ENCODE measurements around the gene GMNN.

The GMNN gene

GRCh38 chr6:24777227-24777626 is 2.5 kb downstream of the GMNN start:
- DNase-seq (ENCODE audit: low read depth) = no peak
- TF ChIP-seq, protein P1, sequence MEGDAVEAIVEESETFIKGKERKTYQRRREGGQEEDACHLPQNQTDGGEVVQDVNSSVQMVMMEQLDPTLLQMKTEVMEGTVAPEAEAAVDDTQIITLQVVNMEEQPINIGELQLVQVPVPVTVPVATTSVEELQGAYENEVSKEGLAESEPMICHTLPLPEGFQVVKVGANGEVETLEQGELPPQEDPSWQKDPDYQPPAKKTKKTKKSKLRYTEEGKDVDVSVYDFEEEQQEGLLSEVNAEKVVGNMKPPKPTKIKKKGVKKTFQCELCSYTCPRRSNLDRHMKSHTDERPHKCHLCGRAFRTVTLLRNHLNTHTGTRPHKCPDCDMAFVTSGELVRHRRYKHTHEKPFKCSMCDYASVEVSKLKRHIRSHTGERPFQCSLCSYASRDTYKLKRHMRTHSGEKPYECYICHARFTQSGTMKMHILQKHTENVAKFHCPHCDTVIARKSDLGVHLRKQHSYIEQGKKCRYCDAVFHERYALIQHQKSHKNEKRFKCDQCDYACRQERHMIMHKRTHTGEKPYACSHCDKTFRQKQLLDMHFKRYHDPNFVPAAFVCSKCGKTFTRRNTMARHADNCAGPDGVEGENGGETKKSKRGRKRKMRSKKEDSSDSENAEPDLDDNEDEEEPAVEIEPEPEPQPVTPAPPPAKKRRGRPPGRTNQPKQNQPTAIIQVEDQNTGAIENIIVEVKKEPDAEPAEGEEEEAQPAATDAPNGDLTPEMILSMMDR (conservative IDR thresholded peaks at IDR 0.05; ENCODE audit: low read depth, low read length) = no peak
- H3K4me3 ChIP-seq (ENCODE audit: low read depth, low read length) = no peak overlapping the region

DNA sequence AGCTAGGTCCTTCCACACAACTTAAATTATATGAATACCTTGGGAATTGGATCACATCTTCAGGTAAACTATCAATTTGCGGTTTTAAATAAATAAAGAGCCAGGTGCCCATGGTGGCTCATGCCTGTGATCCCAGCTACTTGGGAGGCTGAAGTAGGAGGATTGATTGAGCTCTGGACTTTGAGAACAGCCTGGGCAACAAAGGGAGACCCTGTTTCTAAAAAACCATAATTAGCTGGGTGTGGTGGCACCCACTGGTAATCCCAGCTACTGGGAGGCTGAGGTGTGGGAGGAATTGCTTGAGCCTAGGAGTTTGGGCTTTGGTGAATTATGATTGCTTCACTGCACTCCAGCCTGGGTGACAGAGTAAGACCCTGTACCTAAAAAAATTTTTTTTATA is 3.4 kb downstream of the GMNN start:
- H3K4me3 ChIP-seq (ENCODE audit: low read depth, low read length) = no peak overlapping the region
- no peak for DNase-seq (ENCODE audit: low read depth)
- TF ChIP-seq, protein P1 (conservative IDR thresholded peaks at IDR 0.05; ENCODE audit: low read depth, low read length) = no peak

DNA sequence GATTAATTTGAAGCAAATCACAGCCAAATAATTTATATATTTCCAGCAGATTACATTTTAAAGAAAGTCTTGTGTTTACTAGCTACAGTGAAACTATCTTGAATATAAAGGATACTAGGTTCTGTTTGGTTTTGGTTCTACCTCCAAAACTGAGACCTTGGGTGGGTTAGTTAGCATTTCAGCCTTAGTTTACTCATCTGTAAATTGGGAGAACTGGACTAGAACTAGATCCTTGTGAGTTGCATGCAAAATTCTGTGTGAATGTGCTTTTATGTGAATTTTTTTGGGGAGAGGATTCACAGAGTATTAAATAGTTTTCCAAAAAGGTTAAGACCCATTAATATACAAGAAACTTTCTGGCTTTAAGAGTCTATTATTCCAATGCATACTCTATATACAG is 4.1 kb downstream of the GMNN start:
- no peak for DNase-seq (ENCODE audit: low read depth)
- TF ChIP-seq, protein P1 (conservative IDR thresholded peaks at IDR 0.05; ENCODE audit: low read depth, low read length) = no peak
- H3K4me3 ChIP-seq (ENCODE audit: low read depth, low read length) = no peak overlapping the region

GRCh38 chr6:24779416-24780016 is 4.8 kb downstream of the GMNN start:
- H3K4me3 ChIP-seq (ENCODE audit: low read depth, low read length) = no peak overlapping the region
- TF ChIP-seq, protein P1 (conservative IDR thresholded peaks at IDR 0.05; ENCODE audit: low read depth, low read length) = no peak
- peak; percentile 41 for DNase-seq (ENCODE audit: low read depth)

GRCh38 chr6:24780206-24780605 is 5.5 kb downstream of the GMNN start:
- H3K4me3 ChIP-seq (ENCODE audit: low read depth, low read length) = no peak overlapping the region
- no peak for DNase-seq (ENCODE audit: low read depth)
- TF ChIP-seq, protein P1 (conservative IDR thresholded peaks at IDR 0.05; ENCODE audit: low read depth, low read length) = no peak

DNA sequence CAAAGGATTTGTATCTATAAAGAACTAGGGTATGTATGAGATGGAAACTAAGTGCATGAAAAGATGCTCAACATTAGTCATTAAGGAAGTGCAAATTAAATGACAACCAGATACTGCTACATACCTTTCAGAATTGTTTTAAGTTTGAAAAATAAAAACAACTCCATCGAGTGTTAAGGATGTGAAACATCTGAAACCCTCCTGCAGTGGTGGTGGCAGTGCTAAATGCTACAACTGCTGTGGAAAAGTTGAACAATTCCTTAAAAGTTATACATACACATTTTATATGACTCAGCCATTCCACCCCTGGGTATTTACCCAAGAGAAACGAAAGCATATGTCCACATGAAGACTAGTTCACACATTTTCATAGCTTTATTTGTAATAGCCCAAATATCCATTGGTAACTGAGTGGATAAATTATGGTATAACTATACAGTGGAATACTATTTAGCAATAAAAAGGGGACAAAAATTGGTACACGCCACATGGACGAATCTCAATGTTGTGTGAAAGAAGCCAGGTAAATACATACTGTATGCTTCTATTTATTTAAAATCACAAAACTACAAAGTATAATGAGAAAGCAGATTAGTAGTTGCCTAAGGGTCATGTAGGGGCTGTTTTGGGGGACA is 13.4 kb downstream of the GMNN start:
- no peak for DNase-seq (ENCODE audit: low read depth)
- TF ChIP-seq, protein P1 (conservative IDR thresholded peaks at IDR 0.05; ENCODE audit: low read depth, low read length) = no peak
- no peak overlapping the region for H3K4me3 ChIP-seq (ENCODE audit: low read depth, low read length)

GRCh38 chr6:24795106-24795505 is 20.4 kb downstream of the GMNN start:
- DNase-seq (ENCODE audit: low read depth) = peak; percentile 40

More at GRCh38 chr6:24795106-24795505, 20.4 kb downstream of the GMNN start:
- TF ChIP-seq, protein P1 (conservative IDR thresholded peaks at IDR 0.05; ENCODE audit: low read depth, low read length) = no peak
- H3K4me3 ChIP-seq (ENCODE audit: low read depth, low read length) = no peak overlapping the region
